Dedifferentiated amniotic fluid mesenchymal stem cell (primary cell): ENCODE measurements around the gene THUMPD3.

Experiments
- DNase-seq: peaks from one replicate; pipeline ENCODE4 v3.0.0-alpha.2; 2016; ENCODE audit errors: extremely low spot score

Gene THUMPD3

GRCh38 chr3:9420850-9421549, 58.1 kb downstream of the THUMPD3 start:
- DNase-seq, result no peak

GRCh38 chr3:9422712-9423424, 60.0 kb downstream of the THUMPD3 start:
- peak; percentile 98 for DNase-seq

GRCh38 chr3:9428411-9428810, 65.6 kb downstream of the THUMPD3 start:
- no peak for DNase-seq

GRCh38 chr3:9430733-9431132, 67.9 kb downstream of the THUMPD3 start:
- DNase-seq, result no peak

GRCh38 chr3:9433627-9434521, 71.0 kb downstream of the THUMPD3 start:
- DNase-seq, result no peak

- no peak for DNase-seq
These were observed 72.5 kb downstream of the THUMPD3 start for GRCh38 chr3:9435316-9435715.
